Measurements from ENCODE around the gene RNF2.

DNA sequence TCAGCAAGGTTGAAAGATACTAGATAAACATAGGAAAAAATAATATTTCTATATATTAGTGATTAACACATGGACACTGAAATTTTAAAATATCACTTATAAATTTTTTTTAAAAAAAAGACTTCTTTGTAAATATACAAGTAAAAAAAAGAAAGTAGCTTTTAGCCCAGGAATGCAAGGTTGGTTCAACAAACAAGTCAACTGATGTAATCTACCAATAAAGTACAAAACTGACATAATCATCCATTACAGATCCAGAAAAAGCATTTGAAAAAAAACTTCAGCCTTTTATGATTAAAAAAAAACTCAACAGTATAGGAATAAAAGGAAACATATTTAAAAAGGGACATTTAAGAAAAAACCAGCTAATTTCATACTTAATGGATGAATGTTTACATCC is 63.0 kb downstream of the RNF2 start:
- TF ChIP-seq, protein P1, sequence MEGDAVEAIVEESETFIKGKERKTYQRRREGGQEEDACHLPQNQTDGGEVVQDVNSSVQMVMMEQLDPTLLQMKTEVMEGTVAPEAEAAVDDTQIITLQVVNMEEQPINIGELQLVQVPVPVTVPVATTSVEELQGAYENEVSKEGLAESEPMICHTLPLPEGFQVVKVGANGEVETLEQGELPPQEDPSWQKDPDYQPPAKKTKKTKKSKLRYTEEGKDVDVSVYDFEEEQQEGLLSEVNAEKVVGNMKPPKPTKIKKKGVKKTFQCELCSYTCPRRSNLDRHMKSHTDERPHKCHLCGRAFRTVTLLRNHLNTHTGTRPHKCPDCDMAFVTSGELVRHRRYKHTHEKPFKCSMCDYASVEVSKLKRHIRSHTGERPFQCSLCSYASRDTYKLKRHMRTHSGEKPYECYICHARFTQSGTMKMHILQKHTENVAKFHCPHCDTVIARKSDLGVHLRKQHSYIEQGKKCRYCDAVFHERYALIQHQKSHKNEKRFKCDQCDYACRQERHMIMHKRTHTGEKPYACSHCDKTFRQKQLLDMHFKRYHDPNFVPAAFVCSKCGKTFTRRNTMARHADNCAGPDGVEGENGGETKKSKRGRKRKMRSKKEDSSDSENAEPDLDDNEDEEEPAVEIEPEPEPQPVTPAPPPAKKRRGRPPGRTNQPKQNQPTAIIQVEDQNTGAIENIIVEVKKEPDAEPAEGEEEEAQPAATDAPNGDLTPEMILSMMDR (IDR thresholded peaks at IDR 0.05; ENCODE audit: insufficient read depth, low read length): no peak
- TF ChIP-seq POLR2AphosphoS5 (IDR thresholded peaks at IDR 0.05; ENCODE audit: low read depth) (no peak), GABPA (IDR thresholded peaks at IDR 0.05; ENCODE audit: low read depth) (no peak)
- TF ChIP-seq, protein P2, sequence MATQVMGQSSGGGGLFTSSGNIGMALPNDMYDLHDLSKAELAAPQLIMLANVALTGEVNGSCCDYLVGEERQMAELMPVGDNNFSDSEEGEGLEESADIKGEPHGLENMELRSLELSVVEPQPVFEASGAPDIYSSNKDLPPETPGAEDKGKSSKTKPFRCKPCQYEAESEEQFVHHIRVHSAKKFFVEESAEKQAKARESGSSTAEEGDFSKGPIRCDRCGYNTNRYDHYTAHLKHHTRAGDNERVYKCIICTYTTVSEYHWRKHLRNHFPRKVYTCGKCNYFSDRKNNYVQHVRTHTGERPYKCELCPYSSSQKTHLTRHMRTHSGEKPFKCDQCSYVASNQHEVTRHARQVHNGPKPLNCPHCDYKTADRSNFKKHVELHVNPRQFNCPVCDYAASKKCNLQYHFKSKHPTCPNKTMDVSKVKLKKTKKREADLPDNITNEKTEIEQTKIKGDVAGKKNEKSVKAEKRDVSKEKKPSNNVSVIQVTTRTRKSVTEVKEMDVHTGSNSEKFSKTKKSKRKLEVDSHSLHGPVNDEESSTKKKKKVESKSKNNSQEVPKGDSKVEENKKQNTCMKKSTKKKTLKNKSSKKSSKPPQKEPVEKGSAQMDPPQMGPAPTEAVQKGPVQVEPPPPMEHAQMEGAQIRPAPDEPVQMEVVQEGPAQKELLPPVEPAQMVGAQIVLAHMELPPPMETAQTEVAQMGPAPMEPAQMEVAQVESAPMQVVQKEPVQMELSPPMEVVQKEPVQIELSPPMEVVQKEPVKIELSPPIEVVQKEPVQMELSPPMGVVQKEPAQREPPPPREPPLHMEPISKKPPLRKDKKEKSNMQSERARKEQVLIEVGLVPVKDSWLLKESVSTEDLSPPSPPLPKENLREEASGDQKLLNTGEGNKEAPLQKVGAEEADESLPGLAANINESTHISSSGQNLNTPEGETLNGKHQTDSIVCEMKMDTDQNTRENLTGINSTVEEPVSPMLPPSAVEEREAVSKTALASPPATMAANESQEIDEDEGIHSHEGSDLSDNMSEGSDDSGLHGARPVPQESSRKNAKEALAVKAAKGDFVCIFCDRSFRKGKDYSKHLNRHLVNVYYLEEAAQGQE (IDR thresholded peaks at IDR 0.05; ENCODE audit: insufficient replicate concordance, low read depth): no peak
